Measurements from ENCODE around the gene FBXW8.
"Not testable (repeated sequence)": the region's sequence is repeated elsewhere in the genome, so short reads cannot be mapped to it uniquely, and the experiment has no call there.

Gene FBXW8

DNA sequence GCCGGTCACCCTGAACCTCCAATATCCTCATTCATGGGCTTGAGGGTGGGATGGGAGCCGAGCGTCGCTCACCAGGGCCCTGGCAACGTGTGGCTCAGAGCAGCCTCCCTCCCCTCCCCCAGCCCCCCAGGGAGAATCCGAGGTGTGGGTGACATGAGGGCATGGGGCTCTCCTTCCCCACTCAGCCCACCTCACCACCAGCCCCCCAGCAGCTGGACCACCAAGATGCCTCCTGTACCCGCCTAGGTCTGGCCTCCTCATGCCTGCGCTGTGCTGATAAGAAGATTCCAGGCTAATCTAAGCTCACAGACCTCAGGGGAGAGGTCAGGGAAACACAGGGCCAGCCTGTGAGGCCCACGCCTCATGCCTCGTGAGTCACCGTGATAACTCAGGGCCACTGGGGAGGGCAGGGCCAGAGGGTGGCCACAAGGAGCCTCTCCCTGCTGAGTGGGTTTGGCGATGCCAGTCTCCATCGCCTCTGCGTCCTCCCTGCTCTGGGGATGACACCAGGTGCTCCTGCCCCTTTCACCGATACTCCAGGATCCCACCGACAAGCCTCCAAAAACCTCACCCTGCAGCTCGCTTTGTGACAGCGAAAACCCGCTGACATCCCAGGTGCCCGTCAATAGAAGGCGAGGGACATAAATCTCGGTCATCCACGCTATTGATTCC is 131.6 kb downstream of the FBXW8 start:
- DNase-seq, result peak; percentile 92

DNA sequence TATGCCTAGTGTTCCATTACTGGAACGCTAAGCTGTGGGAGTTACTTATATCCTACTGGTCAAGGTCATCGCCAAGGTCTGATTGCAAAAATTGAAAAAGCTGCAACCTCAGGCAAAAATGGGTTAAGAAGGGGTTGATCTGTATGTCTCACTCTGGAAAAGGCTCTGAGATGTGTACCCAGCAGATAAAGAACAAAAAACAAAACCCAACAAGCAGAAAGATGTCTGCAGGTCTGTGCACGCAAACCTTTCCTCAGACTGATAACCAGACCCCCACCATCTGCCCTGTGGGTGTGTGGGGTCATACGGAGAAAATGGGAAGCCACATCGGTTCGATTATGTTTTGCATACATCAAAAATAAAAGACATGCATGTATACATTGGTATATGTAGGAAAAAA is 132.1 kb downstream of the FBXW8 start:
- DNase-seq, result no peak

DNA sequence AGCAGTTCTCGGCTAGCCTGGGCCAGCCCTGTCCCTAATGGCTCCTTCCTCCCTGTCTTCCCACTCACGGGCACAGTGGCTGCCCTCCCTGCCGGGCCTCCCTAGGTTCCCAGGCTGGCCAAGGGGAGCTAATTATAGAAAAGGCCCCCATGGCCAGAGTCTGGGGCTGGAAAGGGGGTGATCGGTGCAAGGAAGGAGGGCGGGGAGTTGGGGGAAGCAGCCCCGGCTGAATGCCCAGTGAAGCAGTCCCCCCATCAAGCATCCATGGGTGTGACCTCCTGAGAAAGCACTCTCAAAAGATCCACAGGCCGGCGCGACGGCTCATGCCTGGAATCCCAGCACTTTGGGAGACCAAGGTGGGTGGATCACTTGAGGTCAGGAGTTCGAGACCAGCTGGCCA is 133.6 kb downstream of the FBXW8 start:
- DNase-seq, result no peak

DNA sequence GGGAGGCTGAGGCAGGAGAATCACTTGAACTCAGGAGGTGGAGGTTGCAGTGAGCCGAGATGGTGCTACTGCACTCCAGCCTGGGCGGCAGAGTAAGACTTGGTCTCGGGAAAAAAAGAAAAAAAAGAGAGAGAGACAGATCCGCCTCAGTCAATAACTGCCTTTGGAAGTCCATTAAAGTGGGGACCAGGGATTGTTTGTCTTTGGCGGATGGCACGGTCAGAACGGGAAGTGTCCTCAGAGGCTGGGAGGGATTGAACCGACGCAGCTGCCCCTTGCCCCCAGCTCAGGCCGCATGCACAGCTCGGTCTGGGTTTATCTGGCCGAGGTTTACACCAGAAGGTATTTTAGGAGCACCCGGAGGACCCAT is 134.0 kb downstream of the FBXW8 start:
- no peak for DNase-seq

DNA sequence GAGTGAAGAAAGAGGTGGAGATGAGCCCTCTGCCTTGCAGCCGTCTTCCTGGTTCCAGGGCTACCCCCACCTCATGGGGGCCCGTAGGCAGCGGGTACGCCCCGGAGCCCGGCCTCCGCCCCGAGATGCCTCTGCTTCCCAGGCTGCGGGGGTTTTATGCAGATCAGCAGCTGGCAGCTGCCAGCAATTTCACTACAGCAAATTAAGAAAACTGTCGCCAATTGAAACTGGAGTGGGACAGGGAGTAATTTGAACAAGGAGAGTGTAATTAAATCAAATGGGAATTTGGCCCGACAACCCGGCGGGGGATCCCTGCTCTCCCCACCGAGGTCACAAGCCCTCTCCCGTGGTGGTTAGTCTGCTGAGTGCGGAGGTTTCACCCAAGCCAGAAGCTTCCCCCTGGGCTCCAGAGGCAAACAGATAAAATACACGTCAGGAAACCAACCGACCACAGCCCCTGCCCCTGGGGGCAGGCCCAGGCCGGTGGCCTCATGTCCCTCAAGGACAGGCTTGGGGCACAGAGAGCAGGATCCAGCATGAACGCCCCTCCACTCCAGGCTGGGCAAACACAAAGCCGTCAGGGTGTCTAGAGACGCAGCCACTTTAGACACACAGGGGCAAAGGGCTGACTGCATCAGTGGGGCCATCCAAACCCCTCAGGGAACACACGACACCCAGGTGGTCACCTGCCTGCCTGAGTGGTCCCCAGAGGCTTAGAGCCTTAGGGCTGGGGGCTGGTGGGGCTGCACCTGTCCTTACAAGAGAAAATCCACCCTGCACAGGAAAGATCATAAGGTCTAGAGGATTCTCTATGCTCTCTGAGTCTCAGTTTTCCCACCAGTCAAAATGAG is 134.6 kb downstream of the FBXW8 start:
- no peak for DNase-seq

GRCh38 chr12:117046011-117046369 is 135.2 kb downstream of the FBXW8 start:
- peak; percentile 82 for DNase-seq

DNA sequence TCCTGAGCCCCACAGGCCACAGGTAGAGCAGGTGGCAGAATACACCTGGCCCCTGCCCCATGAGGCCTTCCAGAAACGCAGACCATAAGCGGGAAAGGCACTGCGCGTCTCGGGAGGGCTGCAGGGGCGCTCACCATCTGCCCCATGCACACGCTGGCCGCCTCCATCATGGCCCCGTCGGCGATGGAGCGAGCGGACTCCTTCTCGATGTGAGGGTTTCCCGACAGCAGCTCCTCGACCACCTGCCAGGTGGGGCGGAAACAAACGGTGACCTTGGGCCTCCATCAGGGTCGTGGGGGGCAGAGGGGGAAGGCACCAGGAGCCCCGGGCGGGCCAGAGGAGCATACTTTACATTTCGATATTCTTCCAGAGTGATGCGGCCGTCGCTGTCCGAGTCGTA is 135.7 kb downstream of the FBXW8 start:
- DNase-seq, result no peak

DNA sequence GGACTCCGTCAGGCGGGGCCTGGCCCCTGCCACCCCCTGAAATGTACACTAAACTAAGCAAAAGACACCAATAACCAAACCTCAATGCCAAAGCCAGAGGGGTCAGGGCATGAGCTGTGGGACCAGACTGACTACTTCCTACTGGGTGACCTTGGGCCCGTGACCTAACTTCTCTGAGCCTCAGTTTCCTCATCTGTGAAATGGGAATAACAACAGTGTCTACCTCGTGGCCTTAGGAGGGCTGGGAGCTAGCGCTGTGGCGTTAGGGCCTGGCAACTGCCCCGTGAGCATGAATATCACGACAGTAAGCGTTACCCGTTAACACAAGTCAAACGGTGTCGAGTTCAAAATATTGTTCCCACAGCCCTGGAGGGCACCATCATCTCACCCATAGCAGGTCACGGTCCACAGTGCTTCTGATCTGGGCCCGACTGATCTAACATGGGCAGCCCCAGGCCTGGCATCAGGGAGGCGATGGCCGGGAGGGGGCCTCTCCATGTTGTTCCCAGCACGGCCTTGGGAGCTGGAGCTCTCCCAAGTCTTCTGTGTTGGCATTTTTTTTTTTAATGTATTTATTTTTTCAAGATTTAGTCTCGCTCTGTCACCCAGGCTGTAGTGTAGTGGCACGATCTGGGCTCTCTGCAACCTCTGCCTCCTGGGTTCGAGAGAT is 136.2 kb downstream of the FBXW8 start:
- no peak for DNase-seq

DNA sequence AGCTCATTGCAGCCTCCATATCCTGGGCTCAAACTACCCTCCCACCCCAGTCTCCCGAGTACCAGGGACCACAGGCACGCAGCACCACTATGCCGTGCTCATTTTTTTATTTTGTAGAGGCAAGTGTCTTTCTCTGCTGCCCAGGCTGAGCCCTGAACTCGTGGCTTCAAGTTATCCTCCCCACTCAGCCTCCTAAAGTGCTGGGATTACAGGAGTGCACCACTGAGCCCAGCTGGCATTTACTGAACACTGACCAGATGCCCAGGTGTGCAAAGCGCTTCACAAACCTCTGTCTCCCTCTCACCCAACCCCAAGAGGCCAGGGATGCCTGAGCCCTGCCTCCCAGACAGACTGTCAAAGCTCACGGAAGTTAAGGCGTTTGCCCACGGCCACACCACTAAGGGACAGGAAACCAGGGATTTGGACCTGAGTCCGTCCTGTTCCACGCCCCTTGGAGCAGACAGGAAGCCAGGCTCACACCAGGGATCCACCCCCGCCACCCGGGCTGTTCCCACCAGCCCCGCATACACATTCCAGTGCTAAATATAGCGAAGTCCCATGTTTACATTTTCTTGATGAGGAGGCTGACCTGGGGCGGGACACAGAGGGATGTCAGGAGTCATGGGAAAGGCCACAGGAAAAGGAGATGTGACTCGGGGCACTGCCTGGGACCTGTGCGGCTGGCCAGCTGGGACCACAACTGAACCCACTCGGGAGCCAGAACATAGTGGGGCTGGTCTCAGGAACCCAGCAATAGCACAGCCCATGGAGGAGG is 137.2 kb downstream of the FBXW8 start:
- DNase-seq, result peak; percentile 92

GRCh38 chr12:117048585-117048904 is 137.8 kb downstream of the FBXW8 start:
- no peak for DNase-seq

DNA sequence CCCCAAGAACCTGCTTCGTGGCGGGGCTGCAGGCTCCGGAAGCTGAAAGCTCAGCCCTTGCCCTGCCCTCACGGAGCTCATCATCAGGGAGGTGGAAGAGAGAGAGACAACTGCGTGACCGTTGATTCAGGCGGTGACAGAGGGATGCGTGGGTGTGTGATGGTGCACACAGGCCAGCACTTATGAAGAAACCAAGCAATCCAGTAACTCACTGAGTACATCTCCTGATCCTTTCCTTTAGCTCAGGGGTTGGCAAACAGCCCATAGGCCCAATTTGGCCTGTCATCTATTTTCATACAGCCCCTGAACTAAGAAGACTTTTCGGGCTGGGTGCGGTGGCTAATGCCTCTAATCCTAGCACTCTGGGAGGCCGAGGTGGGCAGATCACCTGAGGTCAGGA is 138.5 kb downstream of the FBXW8 start:
- DNase-seq, result no peak

GRCh38 chr12:117050060-117050459 is 139.3 kb downstream of the FBXW8 start:
- no peak for DNase-seq

- DNase-seq, result no peak
Observed at GRCh38 chr12:117051380-117051779, 140.6 kb downstream of the FBXW8 start.

- no peak for DNase-seq
Observed at GRCh38 chr12:117052386-117053049, 141.8 kb downstream of the FBXW8 start.

- DNase-seq, result no peak
Observed at GRCh38 chr12:117053050-117053400, 142.3 kb downstream of the FBXW8 start.

DNA sequence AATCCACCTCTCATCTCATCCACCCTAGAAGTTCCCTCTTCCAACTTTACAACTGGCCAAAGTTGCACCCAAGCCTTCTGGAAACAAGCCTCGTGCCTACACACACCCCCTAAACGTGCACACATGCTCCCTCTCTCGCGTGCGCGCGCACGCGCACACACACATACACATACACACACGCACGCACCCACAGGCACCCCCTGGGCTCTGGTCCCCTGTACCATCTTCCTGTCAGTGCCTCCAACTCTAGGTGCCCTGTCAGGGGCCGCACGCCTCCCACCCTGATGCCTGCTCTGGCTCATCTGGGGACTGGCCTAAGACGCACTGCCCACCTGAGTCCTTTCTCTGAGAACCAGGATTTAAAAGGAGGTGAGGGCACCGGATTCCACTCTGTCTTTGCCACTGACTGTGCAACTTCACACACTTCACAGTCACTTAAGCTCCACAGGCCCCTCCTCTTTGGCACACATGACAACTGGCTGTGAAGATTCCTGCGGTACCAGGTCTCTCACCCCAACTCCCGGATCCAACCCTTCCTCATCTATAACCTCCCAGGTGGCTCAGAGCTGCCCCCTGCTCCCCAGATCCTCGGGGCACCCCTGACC is 142.9 kb downstream of the FBXW8 start:
- no peak for DNase-seq

DNA sequence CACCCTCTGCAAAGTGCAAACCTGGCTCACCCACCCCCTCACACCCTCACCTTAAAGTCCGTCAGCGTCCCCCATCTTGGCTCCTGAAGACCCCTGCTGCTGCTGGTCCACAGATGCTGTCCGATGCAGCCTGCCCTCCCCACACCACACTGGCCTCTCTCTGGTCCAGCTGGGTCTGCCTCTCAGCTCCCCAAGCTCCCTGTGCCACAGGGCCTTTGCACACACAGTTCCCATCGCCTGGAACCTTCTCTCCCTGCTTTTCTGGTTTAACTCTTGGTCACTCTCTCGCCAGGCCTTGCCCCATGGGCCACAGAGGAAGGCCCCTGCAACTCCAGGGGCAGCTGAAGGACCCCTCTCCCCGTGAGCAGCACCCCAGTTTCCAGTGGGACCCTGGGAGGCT is 143.5 kb downstream of the FBXW8 start:
- DNase-seq, result no peak

GRCh38 chr12:117057626-117058025 is 146.9 kb downstream of the FBXW8 start:
- DNase-seq, result not testable (repeated sequence)

DNA sequence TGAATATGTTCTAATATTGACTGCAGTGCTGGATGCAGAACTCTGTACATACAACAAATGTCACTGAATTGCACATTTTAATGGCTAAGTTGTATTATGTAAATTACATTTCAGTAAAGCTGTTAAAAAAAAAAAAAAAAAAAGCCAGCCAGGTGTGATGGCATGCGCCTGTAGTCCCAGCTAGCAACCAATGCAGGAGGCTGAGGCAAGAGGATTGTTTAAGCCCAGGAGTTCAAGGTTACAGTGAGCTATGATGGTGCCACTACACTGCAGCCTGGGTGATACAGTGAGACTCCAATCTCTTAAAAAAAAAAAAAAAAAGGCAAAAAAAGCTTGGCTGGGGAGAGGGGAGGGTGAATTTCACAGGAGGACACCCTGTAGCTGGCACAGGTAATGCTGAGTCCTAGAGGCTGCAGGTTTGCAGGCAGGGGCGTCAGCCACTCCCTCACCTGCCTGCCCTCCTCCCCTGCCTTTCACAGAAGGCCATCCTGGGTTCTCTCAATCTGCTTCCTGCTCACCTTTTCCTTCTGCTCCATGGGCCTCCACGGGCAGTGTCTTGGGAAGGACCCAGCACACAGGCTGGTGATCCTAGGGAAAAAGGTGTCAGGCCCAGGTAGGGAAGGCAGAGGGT is 147.8 kb downstream of the FBXW8 start:
- DNase-seq, result no peak

DNA sequence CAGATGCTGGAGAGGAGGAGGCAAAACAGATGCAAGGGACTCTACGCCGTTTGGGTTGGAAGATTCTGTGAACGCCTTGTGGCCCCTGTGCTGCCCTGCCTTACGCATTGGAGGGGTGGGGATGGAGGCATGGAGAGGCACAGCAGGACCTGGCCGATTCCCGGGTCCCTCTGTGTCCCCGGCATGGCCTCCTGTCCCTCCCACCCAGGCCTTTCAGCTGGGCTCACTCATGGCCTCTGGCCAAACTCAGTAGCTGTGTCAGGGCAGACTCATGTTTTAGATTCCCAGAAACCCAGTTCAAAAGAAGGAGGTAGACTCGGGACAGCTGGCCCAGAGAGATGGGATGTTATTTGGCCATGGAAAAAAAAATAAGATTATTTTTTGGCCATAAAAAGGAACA is 148.4 kb downstream of the FBXW8 start:
- no peak for DNase-seq

DNA sequence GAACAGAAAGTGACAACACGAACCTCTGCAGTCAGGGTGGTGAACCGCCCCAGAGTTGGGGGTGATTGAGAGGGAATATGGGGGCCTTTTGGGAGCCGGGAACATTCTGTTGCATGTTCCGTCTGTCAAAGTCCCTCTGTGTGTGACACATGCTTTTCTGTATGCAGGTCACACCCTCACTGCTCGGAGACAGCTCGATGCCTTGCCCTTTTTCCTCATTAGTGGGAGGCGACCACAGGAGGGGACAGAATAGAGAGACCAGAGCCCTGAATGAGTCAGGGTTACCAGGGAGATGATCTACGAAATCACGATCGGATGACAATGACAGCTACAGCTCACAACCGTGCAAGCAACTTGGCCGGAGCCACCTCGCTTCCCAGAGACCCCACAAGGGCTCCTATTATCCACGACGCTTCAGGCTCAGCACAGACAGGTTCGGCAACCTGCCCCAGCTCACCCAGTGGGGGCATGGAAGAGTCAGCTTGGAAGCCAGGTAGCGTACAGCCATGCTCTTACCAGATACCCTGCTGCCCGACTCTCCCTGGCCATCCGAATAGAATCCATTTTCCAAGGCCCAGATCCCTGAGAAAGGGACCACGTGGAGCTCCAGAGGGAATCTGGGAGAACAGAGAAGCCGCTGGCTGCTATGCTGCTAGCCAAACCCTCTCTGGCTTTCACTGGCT is 149.6 kb downstream of the FBXW8 start:
- DNase-seq, result peak; percentile 77

GRCh38 chr12:117060929-117061305 is 150.2 kb downstream of the FBXW8 start:
- DNase-seq, result no peak

All from islet precursor cell (in vitro differentiated cells).